Measurements from ENCODE around the gene ZNF620.
A peak's percentile ranks its signal among the peaks of the same experiment; 100 is the strongest.
"Not testable (repeated sequence)": the region's sequence is repeated elsewhere in the genome, so short reads cannot be mapped to it uniquely, and the experiment has no call there.

ZNF620 gene

DNA sequence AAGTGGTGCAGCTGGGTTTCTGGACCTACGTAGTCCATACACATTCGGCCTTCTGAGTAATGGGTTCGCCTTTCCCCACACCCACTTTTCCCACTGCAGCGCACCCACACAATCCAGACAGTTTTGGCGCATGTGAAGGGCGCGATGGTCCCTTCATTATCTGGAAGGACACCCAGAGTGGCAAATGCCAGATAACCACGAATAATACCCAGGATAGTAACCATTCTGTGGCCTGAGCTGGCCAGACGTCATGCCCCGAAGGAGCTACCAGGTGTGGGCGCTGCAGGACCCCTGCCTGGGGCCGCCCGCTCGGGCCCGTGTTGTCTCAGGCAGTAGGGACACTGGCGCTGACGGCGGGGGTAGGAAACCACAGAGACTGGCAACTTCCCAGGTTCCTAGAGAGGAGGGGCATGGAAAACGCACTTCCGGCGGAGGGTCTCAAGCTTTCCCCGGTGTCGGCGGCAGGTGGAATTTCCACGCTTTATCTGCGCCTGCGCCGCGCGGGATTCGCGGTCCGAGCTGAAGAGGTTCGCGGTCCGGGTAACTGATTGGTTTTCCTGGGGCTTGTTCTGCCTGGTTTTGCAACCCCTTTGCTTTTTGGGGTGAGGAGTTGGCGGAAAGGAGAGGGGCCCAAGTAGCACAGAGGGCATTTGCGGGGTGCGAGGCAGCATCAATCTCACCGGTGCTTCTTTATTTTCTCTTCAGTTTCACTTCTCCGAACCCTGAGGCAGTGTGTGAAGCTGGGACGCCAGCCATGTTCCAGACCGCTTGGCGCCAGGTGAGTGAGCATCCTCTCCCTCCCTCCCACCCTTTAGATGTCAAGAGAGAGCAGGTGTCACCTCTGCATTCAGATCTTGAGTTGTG is at the start of gene ZNF620:
ZNF620 (plus strand) TSS at position 441 of the 864 bp plus-strand sequence; CDS start at position 755, 314 bp downstream.
- peak; percentile 53 for DNase-seq

DNA sequence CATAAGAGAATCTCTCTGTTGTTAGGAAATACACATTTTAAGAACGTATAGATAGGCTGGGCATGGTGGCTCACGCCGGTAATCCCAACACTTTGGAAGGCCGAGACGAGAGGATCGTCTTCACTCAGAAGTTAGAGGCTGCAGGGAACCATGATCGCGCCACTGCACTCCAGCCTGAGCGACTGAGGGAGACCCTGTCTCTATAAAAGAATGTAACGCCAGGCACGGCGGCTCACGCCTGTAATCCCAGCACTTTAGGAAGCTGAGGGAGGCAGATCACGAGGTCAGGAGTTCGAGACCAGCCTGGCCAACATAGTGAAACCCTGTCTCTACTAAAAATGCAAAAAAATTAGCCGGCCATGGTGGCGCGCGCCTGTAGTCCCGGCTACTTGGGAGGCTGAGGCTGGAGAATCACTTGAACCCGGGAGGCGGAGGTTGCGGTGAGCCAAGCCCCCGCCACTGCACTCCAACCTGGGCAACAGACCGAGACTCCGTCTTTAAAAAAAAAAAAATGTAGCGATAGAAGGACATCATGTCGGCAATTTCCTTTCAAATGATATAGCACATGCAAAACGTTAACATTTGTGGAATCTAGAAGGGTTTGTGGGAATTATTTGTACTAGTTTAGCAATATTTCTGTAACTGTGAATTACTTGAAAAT is 49.4 kb upstream of the ZNF620 start:
- no peak for DNase-seq

DNA sequence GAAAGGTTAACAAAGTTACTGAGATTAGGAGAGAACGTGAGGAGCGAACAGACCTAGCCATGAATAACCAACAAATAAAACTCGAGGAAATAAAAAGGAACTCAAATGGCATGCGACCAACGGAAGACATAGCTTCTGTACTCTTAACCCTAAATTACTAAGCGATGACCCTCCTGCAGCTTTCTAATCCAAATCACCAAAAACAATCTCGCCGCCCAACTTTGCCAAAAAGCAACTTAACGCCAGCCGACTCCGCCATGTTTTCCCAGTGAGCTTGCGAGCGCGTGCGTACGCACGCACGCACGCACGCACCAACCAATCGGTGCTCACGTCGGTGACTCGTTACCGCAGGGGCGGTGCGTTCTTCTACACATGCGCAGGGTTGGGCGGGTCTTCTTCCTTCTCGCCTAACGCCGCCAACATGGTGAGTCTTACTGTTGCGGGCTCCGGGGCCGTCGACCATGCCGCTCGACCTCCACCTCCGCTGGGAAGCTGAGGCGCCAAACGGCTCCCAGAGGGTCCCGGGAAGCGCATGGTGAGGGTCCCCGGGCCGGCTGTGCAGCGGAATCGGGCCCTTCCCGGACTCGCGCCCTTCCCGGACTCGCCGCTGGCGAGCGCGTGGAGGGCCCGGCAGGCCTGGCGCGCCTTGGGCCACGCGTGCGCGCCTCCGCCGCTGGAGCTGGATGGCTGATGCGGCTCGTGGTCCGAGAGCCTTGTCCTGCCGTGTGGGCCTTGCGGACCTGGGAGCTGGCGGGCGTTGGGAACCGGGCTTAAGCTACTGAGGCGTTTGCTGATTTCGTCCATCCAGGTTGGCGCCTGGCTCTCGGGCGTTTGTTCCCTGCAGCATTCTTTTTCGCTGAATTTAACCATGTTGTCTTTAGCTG is 48.7 kb upstream of the ZNF620 start, which contains the start of gene RPL14:
RPL14 (plus strand) TSS at position 400 of the 884 bp plus-strand sequence; CDS start at position 533, 133 bp downstream.
- peak; percentile 96 for DNase-seq

DNA sequence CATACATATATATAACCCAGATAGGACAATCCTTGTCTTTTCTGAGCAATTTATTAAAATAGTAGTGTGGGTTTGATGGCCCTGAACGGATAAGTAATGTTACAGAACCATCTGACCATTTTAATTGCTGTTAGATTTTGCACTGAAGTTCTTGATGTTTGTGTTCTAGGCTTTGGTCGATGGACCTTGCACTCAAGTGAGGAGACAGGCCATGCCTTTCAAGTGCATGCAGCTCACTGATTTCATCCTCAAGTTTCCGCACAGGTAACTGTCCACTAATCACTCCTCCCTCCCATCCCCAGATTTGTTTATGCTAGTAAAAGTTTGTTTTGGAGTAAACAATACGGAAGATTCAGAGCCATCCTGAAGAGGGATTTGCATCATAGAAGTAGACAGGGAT is 47.4 kb upstream of the ZNF620 start:
- no peak for DNase-seq

DNA sequence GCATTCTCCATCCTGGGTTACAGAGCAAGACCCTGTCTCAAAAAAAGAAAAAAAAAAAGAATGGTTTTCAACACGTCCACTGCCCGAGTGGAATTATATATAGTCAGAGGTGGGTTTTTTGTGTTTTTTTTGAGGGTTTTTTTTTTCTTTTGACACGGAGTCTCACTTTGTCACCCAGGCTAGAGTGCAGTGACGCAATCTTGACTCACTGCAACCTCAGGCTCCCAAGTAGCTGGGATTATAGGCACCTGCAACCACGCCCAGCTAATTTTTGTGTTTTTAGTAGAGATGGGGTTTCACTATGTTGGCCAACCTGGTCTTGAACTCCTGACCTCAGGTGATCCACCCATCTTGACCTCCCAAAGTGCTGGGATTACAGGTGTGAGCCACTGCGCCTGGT is 45.4 kb upstream of the ZNF620 start:
- not testable (repeated sequence) for DNase-seq

DNA sequence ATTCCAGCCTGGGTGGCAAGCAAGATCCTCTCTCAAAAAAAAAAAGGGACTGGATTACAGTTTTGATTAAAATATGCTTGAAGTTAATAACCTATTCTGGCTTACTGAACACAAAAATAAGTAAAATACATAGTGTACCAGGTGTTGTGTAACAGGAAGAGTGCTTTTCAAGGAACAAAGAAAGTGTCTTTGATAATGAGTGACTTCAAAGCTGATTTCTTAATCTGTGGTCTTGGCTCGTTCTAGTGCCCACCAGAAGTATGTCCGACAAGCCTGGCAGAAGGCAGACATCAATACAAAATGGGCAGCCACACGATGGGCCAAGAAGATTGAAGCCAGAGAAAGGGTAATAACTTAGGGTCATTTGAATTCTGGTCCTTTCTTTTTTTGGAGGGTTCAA is 44.7 kb upstream of the ZNF620 start:
- DNase-seq: no peak

DNA sequence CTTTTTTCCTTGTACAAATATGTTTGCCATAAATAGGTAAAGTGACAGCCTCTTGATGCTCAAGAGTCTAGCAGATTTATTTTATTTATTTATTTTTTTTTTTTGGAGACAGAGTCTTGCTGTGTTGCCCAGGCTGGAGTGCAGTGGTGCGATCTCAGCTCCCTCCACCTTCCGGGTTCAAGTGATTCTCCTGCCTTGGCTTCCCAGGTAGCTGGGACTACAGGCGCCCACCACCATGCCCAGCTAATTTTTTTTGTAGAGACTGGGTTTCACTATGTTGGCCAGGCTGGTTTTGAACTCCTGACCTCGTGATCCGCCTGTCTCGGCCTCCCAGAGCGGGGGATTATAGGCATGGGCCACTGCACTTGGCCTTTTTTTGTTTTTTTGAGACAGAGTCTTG is 43.0 kb upstream of the ZNF620 start:
- not testable (repeated sequence) for DNase-seq

DNA sequence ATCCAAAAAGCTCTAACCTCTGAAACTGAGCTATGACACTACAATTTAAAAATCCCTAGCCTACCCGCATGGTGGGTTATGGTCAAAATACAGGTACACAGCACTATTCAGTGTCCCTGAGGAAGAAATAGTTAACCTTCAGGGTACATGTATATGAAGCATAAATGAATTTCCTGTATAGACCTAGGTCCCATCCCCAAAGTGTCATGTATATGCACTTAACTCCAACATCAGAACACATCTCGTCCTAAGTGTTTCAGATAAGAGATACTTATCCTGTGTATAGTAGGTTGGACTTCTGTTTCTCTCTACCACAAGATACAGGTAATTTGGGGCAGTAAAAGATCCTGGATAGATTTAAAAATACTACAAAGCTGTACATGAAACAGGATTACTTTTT is 42.3 kb upstream of the ZNF620 start:
- no peak for DNase-seq

DNA sequence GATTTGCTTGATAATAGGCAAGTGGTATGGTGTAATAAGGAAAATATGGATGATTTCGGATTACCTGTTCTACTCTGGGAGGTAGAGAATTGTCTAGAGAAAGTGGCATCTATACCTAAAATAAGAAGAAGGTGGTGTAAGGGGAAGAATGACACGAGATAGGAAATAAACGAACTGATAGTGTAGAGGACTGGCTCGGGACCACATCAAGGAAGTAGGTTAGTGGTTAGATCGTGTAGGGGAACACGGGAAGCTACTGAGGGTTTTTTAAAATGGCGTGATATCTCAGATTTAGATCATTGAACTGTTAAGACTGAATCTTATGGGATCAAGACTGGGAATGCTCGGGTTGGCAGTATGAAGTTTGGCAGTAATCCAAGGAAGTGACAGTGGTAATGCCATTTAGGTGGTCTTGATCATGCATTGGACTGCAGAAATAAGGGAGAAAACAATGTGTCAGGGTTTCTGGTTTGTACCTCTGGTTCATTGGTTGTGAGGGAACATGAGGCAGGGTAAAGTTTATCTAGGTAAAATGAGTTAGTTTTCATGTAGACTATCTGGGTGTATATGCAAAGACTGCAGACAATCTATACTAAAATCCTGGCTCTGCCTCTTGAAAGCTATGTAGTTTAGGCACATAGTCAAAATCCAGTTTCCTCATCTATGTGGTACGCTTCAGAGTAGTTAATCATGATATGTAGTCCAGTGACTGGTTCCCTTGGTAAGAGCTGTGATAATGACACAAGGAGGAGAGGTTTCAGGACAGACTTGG is 41.3 kb upstream of the ZNF620 start:
- DNase-seq: peak; percentile 30

DNA sequence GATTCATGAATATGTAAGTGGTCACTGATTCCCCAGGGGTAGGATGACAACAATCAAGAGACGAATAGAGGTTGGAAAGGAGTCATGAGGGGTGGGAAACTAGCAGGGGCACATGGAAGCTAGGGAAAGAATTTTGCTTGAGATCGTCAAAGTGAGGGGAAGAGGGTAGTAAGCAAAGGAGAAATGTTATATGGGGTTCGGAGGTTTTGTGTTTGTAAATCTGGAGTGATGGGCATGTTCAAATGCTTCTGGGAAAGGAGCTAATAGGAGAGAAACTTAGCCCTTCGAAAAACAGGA is 40.8 kb upstream of the ZNF620 start:
- DNase-seq: no peak

DNA sequence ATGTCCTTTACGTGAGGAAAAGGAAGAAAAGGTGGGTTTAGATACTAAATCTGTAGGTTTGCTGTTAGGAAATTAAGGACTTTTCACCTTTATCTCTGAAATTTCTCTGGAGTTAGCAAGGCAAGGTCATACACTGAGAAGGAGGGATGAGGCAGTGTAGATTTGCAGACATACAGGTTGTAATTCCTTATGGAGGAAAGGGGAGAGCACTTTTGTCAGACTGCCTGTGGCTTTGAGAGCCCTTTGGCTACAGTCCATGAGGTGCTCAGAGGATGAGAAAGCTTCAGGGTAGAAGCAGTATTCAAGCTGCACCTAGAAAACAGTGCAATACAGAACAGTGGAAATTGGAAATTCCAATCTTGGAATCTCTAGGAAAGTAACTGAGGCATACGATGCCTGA is 40.4 kb upstream of the ZNF620 start:
- no peak for DNase-seq

DNA sequence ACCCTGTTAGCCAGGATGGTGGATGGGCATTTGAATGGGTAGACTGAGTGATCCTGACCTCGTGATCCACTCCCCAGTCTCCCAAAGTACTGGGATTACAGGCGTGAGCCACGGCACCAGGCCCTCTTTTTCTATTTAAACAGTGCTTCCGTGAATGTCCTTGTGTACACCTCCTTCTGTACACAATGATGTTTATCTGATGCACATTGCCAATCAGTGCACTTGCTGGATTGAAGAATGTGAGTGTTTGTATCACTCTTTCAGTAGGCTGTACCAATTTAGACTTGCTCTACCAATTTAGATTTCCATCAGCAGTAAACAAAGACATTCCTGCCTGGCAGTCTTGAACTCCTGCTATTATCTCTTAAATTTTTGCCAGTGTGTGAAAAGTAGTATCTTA is 37.8 kb upstream of the ZNF620 start:
- no peak for DNase-seq

DNA sequence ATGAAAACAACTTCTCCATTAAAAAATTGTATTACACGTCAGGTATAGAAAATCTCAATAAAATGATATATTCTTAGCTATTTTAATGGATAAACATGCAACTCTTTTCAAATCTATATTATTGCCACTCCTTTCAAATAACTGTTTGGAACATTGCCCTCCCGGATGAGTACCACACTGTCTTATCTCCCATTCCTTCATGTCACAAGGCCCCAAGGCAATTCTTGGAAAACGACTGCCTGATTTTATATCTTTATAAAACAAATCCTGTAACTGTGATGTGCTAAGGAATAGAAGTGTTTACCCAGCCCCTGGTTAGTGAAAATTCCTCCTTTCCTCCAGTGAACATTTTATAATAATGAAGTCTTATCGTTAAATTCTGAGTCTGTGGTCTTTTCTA is 35.1 kb upstream of the ZNF620 start:
- no peak for DNase-seq

DNA sequence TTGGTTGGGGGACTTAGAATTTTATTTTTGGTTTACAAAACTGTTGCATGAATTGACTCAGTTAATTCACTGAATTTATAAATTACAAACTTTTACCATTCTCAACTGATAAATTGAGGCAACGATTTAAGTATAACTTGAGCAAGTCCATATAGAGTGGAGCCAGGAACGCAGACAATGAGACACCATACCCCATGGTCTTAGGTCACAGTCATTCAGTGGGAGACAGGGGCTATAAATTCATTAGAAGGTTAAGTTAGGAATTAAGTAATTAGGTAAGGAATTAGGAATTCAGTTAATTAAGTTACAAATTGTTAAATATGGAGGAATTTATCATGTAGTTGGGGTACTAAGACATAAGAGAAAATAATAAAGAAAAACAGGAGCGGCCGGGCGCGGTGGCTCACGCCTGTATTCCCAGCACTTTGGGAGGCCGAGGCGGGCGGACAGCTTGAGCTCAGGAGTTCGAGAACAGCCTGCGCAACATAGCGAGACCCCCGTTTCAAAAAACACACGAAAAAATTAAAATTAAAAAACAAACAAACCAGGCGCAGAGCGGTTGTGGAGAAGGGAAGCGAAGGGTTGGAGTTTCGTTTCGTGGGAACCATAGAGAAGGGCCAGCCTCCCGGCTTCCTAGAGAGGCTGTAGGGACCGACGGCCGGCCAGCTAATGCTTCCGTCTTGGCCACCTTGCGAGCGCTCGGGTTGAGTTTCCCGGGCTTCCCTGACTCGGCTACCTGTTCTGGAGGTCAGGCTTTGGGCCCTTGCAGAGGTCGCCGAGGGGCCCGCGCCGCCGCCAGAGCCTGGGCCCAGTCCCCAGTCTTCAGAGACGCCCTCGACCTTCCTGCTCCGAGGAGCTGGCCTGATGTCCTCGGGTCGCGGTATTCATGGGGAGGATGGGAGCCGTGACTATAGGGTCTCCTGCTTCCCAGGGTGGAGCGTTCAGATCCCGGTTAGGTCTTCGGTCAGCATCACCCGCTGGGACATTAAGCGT is 29.1 kb upstream of the ZNF620 start, which contains the start of gene ZNF619:
ZNF619 (plus strand) TSS at position 645 of the 993 bp plus-strand sequence. CDS start 858 bp downstream, outside the sequence.
- DNase-seq: peak; percentile 57

DNA sequence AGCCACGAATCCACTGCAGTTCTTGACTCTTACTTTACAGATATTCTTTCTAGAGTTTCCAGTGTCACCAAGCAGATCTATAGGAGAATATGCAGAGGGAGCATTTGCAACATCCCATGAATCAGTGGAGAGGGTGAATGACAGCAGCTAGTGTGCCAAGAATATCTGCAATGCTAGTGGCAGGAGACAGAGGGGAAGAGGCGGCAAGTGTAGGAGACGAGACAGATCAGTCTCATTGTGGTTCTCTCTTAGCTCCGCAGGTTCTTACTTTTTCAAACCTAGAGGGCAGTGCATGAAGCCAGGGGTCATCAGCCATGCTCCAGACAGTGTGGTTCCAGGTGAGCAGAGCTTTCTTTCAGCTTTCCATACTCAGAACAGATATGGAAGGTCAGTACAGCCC is 28.2 kb upstream of the ZNF620 start:
- DNase-seq: no peak

DNA sequence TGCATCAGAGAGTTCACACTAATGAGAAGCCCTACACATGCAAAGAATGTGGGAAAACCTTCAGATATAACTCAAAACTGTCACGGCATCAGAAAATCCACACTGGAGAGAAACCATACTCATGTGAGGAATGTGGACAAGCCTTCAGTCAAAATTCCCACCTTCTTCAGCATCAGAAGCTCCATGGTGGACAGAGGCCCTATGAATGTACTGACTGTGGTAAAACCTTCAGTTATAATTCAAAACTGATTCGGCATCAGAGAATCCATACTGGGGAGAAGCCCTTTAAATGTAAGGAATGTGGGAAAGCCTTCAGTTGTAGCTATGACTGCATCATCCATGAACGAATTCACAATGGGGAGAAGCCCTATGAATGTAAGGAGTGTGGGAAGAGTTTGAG is 18.7 kb upstream of the ZNF620 start:
- no peak for DNase-seq

DNA sequence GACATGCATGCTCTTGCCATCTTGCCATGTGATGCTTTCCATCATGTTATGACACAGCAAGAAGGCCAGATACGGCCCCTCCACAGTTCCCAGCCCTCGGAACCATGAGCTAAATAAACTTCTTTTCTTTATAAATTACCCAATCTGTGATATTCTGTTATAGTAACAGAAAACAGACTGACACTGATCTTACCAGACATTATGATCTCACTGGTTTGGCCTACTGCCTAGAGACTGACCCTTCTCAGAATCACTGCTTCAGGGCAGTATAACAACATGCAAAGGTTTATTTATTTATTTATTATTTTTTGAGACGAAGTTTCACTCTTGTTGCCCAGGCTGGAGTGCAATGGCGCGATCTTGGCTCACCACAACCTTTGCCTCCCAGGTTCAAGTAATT is 14.9 kb upstream of the ZNF620 start:
- DNase-seq: no peak

DNA sequence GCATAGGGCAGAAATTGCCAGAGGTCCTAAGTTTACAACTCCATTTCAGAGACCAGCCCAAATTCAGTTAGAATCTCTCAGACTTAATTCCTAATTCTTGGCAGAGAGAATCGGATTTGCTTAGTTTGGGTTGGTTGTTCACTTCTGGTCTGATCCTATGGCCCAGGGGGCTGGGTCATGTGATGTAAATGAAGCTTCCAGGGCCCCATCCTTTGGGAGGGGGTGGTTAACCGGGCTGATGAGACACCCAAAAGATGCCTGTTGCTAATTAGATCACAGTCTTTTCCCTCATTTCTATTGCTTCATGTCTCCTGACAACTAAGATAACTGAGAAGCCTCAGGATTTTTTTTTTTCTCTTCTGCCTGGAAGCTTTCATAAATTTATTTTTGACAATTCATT is 11.1 kb upstream of the ZNF620 start:
- DNase-seq: no peak

DNA sequence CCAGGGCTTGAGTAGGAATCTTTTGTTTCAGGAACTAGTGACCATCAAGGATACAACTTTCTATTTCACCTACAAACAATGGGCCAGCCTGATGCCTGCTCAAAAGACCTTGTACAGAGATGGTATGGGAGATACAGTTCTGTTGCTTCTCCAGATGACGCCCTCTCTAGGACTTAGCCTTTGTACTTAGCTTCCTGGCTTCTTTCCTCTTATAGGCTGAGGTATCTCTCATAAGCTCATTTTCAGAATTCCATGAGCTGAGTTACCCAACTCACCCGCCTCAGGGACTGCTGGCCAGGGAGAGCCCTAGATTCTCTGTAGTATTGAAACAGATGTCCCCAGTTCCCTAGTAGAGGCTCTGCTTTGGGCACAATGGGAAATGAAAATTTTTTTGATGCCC is 8.6 kb upstream of the ZNF620 start:
- no peak for DNase-seq

DNA sequence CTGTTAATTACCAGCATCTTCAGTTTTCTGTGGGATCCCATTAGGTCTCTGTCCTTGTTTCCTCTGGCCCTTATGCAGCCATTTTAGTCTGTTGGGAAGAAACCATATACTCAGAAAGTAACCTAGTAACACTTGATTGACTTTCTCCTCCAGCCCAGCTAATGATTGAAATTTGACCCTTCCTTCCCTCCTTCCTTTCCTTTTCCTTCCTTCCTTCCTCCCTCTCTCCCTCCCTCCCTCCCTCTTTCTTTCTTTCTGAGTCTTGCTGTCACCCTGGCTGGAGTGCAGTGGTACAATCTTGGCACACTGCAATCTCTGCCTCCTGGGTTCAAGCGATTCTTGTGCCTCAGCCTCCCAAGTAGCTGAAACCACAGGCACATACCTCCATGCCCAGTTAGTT is 5.9 kb upstream of the ZNF620 start:
- no peak for DNase-seq

DNA sequence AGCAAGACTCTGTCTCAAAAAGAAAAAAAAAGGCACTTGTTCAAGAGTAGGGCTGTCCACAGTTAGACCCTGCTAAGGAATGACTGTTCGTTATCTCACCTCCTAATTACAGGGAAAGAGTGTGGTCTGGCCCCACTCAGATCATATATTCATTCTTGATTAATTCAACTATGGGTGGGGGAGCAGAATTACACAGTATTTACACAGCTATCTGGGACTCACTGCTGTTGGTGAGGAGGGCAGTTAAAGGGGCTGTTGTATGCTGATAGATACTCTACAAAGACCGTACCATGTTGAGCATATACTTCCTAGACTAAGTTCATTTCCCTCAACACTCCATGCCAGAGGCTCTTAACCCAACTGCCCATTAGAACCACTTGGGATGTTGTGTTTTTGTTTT is 3.8 kb upstream of the ZNF620 start:
- no peak for DNase-seq

Measured in activated CD4-positive, alpha-beta T cell treated with anti-CD3 and anti-CD28 coated beads, Interleukin-10, Interleukin-2, amounts not matched to agents 100 ng/mL and 50 ng/mL, durations not matched to agents 16 hours and 8 hours (primary cell).